A549 (cell line): Measurements from ENCODE around the gene METTL1. TPM values are rescaled to one million over a fixed set of nuclear protein-coding genes. Genes with fewer than 3 reads are reported as not detected.
A peak's percentile ranks its signal among the peaks of the same experiment; 100 is the strongest.

Source experiments
- ATAC-seq, 2 experiments: fragments of 200-7000 bp in 1 of 2; fragments of >200 bp in 1 of 2; cut with Nextera tagmentation in 1 of 2; cut with Tn5 transposase in 1 of 2; 3 replicates each; pipeline versions ENCODE4 v1.8.0 to v1.9.1; 2018 to 2020; ENCODE audit warnings: mild to moderate bottlenecking in 1 of 2, moderate library complexity in 1 of 2
- CTCF ChIA-PET: fragments of 300-600 bp; sonication (Branson Sonifier 250); formaldehyde crosslinking; extraction: SDS; loops from one replicate; lab custom pipeline; 2021; ENCODE audit warnings: antibody characterized with exemption, inconsistent platforms; lab: Yijun Ruan, JAX
- POLR2A ChIA-PET: fragments of 350-600 bp; formaldehyde crosslinking; extraction: SDS; loops from one replicate; lab custom pipeline; 2021; ENCODE audit warnings: antibody characterized with exemption, inconsistent platforms; lab: Yijun Ruan, JAX
- DNase-seq, 2 experiments: peaks; one replicate each; pipeline versions ENCODE4 v3.0.0 to v3.0.0-alpha.2; 2011 to 2016; ENCODE audit warnings: low read depth in 1 of 2, low spot score in 1 of 2
- FAIRE-seq: peaks from 2 replicates; lab custom pipeline; 2011; peaks lifted over from hg19 to GRCh38; lab: Jason Lieb, UNC
- H3K27ac ChIP-seq, 2 experiments: fragments of >200 bp; sonication (Bioruptor Twin); formaldehyde crosslinking; 3 replicates each; pipeline ENCODE4 v1.5.1; 2016 to 2017
- H3K4me1 ChIP-seq: fragments of >200 bp; sonication (Bioruptor Twin); formaldehyde crosslinking; 3 replicates; pipeline ENCODE4 v1.6.1; 2016
- H3K4me2 ChIP-seq: fragments of >200 bp; sonication (Bioruptor Twin); formaldehyde crosslinking; 3 replicates; pipeline ENCODE4 v1.6.1; 2016
- H3K4me3 ChIP-seq: fragments of >200 bp; sonication (Bioruptor Twin); formaldehyde crosslinking; 3 replicates; pipeline ENCODE4 v1.5.1; 2016
- H3K9me3 ChIP-seq: fragments of >200 bp; sonication (Bioruptor Twin); formaldehyde crosslinking; 3 replicates; pipeline ENCODE4 v1.6.1; 2016
- BHLHE40 ChIP-seq: IDR thresholded peaks from 2 replicates; pipeline ENCODE4 v1.6.1; 2012; ENCODE audit warnings: low read depth, low read length, inconsistent platforms
- CHD4 ChIP-seq: fragments of 200-600 bp; sonication (generic); IDR thresholded peaks from 2 replicates; pipeline ENCODE4 v1.6.1; 2016; ENCODE audit warnings: antibody characterized with exemption, mild to moderate bottlenecking, borderline replicate concordance
- ELK1 ChIP-seq: fragments of 150-350 bp; IDR thresholded peaks from 2 replicates; pipeline ENCODE4 v1.6.1; 2014; ENCODE audit warnings: low read depth, mild to moderate bottlenecking, low read length
- FOSL2 ChIP-seq, 2 experiments: fragments of 450-650 bp in 1 of 2; fragments of >200 bp in 1 of 2; sonication (Bioruptor Twin) in 1 of 2; formaldehyde crosslinking; IDR thresholded peaks; 2 replicates each; pipeline versions ENCODE4 v1.5.0 to v1.6.1; 2016 to 2020; ENCODE audit warnings: mild to moderate bottlenecking in 1 of 2, moderate library complexity in 1 of 2
- HDAC2 ChIP-seq: fragments of 200-600 bp; sonication (generic); IDR thresholded peaks from 2 replicates; pipeline ENCODE4 v1.6.1; 2016
- HMGXB4 ChIP-seq: fragments of 250-450 bp; sonication (Bioruptor Pico); IDR thresholded peaks from 2 replicates; pipeline ENCODE4 v1.5.0; 2021; ENCODE audit warnings: mild to moderate bottlenecking, moderate library complexity, borderline replicate concordance
- HOXA7 ChIP-seq: fragments of 250-450 bp; sonication (Bioruptor Pico); IDR thresholded peaks from 2 replicates; pipeline ENCODE4 v1.5.0; 2020; ENCODE audit warnings: mild to moderate bottlenecking, moderate library complexity
- HOXB5 ChIP-seq: fragments of 250-450 bp; sonication (Bioruptor Pico); IDR thresholded peaks from 2 replicates; pipeline ENCODE4 v1.5.0; 2020; ENCODE audit warnings: mild to moderate bottlenecking, moderate library complexity
- MAX ChIP-seq: IDR thresholded peaks from 2 replicates; pipeline ENCODE4 v1.6.1; 2012
- NR3C1 ChIP-seq: fragments of >200 bp; sonication (Bioruptor Twin); formaldehyde crosslinking; IDR thresholded peaks from 3 replicates; pipeline ENCODE4 v1.6.1; 2017
- POLR2AphosphoS2 ChIP-seq: conservative IDR thresholded peaks from 2 replicates; pipeline ENCODE4 v1.6.1; 2012; ENCODE audit warnings: low read length, improper control_type of control experiment, inconsistent platforms
- REST ChIP-seq: fragments of 200-600 bp; sonication (generic); IDR thresholded peaks from 2 replicates; pipeline ENCODE4 v1.6.1; 2016; ENCODE audit warnings: antibody characterized with exemption, mild to moderate bottlenecking, moderate library complexity
- RFX5 ChIP-seq: fragments of 450-650 bp; IDR thresholded peaks from 2 replicates; pipeline ENCODE4 v1.7.1; 2014; ENCODE audit warnings: antibody characterized with exemption, mild to moderate bottlenecking, moderate library complexity
- TP53 ChIP-seq: fragments of 250-450 bp; sonication (Bioruptor Pico); IDR thresholded peaks from 2 replicates; pipeline ENCODE4 v1.5.0; 2021; ENCODE audit warnings: mild to moderate bottlenecking, moderate library complexity
- WGBS: methylation state at CpG from one replicate; pipeline ENCODE4 v1.1.6; 2017; ENCODE audit errors: missing lambda C conversion rate; 5-methylcytosine and 5-hydroxymethylcytosine counted together
- polyA plus RNA-seq, 4 experiments: library from polyadenylated mRNA; depleted of rRNA in 3 of 4; stranded (reverse); fragments of >200 nt; fragmentation: RNase III in 1 of 4; extraction: RNeasy Plus Mini Kit Qiagen cat#74134 plus additional on column Dnase treatment in 1 of 4; gene quantifications; 2 replicates in 3 of 4; 3 replicates in 1 of 4; pipeline ENCODE4 v1.2.3, GENCODE V29; 2011 to 2017
- TF ChIP-seq, protein P1 (sequence below): IDR thresholded peaks from 2 replicates; pipeline ENCODE4 v1.6.1; 2012
- TF ChIP-seq, protein P2 (sequence below): IDR thresholded peaks from 2 replicates; pipeline ENCODE4 v1.6.1; 2012; ENCODE audit warnings: low read depth, borderline replicate concordance

METTL1 gene
- polyA plus RNA-seq, 2 of the 4 experiments (the other 2 are of a cell fraction), result 55.2 to 60.2 TPM

- H3K9me3 ChIP-seq, result no peaks in the 10 kb centered on the region
- CTCF ChIA-PET, result interaction anchor here (0.9 to 8.0 kb wide), 12 partner anchors 9 to 183 kb away, joined by 3 to 117 read pairs (median 4); partner anchors contain the start of genes MARCHF9 and TSFM
- TF ChIP-seq RFX5 (no peak), FOSL2 (IDR thresholded peaks at IDR 0.05) (no peak), FOSL2 (CRISPR knock-in tag; IDR thresholded peaks at IDR 0.05) (no peak), NR3C1 (no peak), HMGXB4 (no peak), HDAC2 (no peak), TP53 (CRISPR knock-in tag) (no peak), CHD4 (no peak), BHLHE40 (no peak), HOXA7 (CRISPR knock-in tag) (no peak; the same call in 1 of the 2 replicates), MAX (0 out of 2 replicates have a peak, but pooled peaks have one; percentile 29), ELK1 (no peak), REST (no peak), HOXB5 (CRISPR knock-in tag) (no peak), POLR2AphosphoS2 (no peak)
- TF ChIP-seq, protein P1, sequence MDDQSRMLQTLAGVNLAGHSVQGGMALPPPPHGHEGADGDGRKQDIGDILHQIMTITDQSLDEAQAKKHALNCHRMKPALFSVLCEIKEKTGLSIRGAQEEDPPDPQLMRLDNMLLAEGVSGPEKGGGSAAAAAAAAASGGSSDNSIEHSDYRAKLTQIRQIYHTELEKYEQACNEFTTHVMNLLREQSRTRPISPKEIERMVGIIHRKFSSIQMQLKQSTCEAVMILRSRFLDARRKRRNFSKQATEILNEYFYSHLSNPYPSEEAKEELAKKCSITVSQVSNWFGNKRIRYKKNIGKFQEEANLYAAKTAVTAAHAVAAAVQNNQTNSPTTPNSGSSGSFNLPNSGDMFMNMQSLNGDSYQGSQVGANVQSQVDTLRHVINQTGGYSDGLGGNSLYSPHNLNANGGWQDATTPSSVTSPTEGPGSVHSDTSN, result peak; percentile 55
- TF ChIP-seq, protein P2, sequence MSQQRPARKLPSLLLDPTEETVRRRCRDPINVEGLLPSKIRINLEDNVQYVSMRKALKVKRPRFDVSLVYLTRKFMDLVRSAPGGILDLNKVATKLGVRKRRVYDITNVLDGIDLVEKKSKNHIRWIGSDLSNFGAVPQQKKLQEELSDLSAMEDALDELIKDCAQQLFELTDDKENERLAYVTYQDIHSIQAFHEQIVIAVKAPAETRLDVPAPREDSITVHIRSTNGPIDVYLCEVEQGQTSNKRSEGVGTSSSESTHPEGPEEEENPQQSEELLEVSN, result no peak
- FAIRE-seq (no peak), DNase-seq (no peak), ATAC-seq (peak; percentile 28 to 47)
- H3K4me3 ChIP-seq, result peak overlapping the region; percentile 52
- H3K27ac ChIP-seq, result peak overlapping the region; percentile 62 to 88; a peak in 5 of 6 replicates
- POLR2A ChIA-PET, result interaction anchor here (2.2 kb wide), 1 partner anchor 21 kb away, joined by 7 read pairs; the partner anchor contains the start of gene TSPAN31
- peak overlapping the region; percentile 98 for H3K4me2 ChIP-seq
- H3K4me1 ChIP-seq, result peaks cover 28% of the 10 kb centered on the region
- 8% methylated on average over 25 of the region's 40 CpGs for WGBS
Measured at GRCh38 chr12:57765698-57766463, 6.0 kb downstream of the METTL1 start.
